ENCODE data around the gene OLFM3.

DNA sequence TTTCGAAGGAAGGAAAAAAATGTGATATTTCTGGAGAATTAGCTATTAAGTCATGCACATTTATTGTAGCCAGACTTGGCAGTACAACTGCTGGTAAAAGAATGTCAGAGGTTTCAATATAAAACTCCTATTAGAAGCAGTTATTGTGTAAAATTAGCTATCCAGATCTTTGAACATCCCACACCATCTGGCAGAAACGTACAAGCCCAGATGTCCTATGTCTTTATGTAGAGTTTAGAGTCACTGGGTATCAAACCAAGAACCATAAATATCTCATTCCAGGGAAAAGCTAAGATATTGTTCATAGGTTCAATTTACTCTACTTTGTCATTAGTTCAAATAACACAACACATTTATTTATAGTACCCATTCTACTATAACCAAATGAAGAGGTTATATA is 31.4 kb downstream of the OLFM3 start:
- no peak for TF ChIP-seq POLR2A (IDR thresholded peaks at IDR 0.05)
- TF ChIP-seq, protein P1, sequence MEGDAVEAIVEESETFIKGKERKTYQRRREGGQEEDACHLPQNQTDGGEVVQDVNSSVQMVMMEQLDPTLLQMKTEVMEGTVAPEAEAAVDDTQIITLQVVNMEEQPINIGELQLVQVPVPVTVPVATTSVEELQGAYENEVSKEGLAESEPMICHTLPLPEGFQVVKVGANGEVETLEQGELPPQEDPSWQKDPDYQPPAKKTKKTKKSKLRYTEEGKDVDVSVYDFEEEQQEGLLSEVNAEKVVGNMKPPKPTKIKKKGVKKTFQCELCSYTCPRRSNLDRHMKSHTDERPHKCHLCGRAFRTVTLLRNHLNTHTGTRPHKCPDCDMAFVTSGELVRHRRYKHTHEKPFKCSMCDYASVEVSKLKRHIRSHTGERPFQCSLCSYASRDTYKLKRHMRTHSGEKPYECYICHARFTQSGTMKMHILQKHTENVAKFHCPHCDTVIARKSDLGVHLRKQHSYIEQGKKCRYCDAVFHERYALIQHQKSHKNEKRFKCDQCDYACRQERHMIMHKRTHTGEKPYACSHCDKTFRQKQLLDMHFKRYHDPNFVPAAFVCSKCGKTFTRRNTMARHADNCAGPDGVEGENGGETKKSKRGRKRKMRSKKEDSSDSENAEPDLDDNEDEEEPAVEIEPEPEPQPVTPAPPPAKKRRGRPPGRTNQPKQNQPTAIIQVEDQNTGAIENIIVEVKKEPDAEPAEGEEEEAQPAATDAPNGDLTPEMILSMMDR (IDR thresholded peaks at IDR 0.05 in 4 of 5, conservative IDR thresholded peaks at IDR 0.05 in 1 of 5) = no peak

Measured in gastrocnemius medialis (tissue), 4 donors.